RPMI7951 (cell line): ENCODE measurements around the gene GDF2. TPM values are rescaled to one million over a fixed set of nuclear protein-coding genes. Genes with fewer than 3 reads are reported as not detected.

ENCODE experiments used
- DNase-seq: peaks from one replicate; pipeline ENCODE4 v3.0.0-alpha.2; 2012; ENCODE audit warnings: low read depth
- total RNA-seq: library from RNA; depleted of rRNA; stranded (reverse); fragments of >200 nt; shearing (Covaris generic); gene quantifications from 2 replicates; pipeline ENCODE4 v1.2.3, GENCODE V29; 2014

Gene GDF2
- total RNA-seq, 1 experiment from 2014 or later = not detected

GRCh38 chr10:47332946-47333345, 10.7 kb downstream of the GDF2 start:
- DNase-seq = no peak

DNA sequence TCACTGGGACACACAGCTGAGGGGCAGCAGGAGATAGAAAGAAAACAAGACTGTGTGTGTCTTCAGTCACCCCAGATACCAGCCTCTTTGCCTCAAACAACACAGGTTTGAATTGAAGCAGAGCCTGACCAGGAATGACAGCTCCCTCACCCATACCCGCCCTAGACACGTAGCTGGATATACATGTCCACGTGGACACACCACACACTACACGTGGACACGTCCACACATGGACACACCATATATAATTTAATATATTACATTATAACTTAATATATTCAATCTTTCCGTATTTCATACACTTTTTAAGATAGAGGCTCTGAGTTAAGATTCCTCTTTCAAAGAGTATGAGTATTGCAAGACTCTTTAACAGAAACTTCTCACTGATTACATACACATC, 11.3 kb downstream of the GDF2 start:
- no peak for DNase-seq

- no peak for DNase-seq
These were observed 12.4 kb downstream of the GDF2 start for GRCh38 chr10:47334466-47335295.

DNA sequence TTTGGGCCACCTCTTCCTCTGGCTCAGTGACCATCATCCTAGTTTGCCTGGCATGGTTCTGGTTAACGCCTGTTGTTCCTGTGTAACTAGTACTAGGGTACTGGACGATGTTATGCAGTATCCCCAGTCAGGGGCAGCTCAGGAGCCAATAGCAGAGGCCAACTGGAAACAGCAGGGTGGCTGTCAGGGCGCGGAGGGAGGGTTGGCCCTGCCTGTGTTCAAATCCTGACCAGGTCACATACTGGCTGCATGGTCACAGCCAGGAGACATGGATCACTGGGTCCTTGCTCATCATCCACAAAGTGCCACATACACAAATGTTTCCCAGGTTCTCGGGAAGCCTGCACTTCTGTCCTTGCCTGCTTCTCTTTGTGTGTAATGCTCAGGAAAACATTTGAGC, 13.7 kb downstream of the GDF2 start:
- DNase-seq = no peak

DNA sequence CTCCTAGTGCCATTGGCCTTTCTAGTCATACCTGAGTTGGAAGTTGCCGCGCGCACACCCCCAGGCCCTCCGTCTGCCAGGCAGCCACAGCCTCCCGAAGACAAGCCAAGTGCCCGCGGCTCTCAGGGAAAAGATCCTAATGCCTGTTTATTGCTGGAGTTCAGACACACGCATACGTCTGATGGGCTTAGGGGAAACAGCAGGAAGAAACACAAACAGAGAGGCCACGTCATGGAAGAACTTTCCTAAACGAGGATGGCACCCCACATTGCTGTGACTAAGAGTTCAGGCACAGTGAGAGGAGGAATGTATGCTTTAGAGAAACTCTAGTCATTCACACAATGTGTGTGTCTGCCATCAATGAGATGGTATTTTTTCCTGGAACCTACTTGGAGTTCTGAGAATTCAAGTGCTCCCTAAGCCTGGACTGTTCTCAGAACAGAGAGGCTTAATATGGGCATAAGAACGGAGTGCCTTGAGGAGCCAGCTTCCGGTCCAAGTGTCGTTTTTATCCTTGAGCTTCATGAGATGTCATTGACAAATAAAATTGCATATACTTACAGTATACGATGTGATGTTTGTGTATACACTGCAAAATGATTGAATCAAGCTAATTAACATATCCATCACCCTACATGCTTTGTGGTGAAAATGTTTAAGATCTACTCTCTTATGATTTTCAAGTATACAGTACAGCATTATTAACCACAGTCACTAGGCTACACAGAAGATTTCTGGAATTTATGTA, 14.3 kb downstream of the GDF2 start:
- DNase-seq = no peak

GRCh38 chr10:47337310-47337709, 15.1 kb downstream of the GDF2 start:
- DNase-seq = no peak

- no peak for DNase-seq
These were observed 17.0 kb downstream of the GDF2 start for GRCh38 chr10:47339186-47339735.

- no peak for DNase-seq
These were observed 17.7 kb downstream of the GDF2 start for GRCh38 chr10:47339759-47340607.

DNA sequence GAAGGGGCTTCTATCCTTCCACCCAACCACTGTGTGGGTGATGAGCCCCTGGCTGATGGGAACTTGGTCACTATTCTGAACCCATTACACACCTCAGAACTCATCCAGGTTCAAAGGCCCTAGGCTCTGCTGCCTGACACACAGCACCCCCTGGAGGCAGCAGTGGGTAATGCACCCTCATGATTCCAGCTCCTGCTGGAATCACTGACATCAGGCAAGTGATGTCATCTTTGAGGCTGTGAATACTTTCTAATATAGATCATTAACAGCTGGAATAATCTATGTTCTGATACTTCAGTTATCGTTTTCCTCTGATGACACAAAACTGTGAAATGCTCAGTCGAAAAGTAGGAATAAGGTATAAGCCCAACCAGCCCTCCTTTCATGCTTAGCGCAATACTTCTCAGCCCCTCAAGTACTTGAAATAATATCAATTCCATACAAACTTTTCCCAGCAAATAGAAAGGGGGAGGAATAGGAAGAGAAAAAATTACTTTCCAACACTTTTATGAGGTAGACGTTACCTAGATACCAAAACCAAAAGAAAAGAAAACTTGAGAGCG, 18.4 kb downstream of the GDF2 start:
- DNase-seq = peak; percentile 24

- DNase-seq = no peak
These were observed 23.0 kb downstream of the GDF2 start for GRCh38 chr10:47344996-47345870.

- no peak for DNase-seq
These were observed 24.5 kb downstream of the GDF2 start for GRCh38 chr10:47346581-47347302.

DNA sequence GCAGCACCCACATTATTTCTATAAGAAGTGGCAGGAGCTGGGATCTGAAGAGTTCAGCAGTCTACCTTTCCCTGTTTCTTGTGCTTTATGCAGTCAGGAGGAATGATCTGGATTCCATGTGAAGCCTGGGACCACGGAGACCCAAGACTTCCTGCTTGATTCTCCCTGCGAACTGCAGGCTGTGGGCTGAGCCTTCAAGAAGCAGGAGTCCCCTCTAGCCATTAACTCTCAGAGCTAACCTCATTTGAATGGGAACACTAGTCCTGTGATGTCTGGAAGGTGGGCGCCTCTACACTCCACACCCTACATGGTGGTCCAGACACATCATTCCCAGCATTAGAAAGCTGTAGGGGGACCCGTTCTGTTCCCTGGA, 25.0 kb downstream of the GDF2 start:
- no peak for DNase-seq

- no peak for DNase-seq
These were observed 25.9 kb downstream of the GDF2 start, which contains the start of gene RBP3 for GRCh38 chr10:47348138-47348651. RBP3 (plus strand) TSS chr10:47348363; CDS start chr10:47348485, 122 bp downstream.

- DNase-seq = no peak
These were observed 26.6 kb downstream of the GDF2 start for GRCh38 chr10:47348661-47349470.

DNA sequence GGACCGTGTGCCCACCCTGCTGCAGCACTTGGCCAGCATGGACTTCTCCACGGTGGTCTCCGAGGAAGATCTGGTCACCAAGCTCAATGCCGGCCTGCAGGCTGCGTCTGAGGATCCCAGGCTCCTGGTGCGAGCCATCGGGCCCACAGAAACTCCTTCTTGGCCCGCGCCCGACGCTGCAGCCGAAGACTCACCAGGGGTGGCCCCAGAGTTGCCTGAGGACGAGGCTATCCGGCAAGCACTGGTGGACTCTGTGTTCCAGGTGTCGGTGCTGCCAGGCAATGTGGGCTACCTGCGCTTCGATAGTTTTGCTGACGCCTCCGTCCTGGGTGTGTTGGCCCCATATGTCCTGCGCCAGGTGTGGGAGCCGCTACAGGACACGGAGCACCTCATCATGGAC, 27.3 kb downstream of the GDF2 start:
- DNase-seq = no peak

DNA sequence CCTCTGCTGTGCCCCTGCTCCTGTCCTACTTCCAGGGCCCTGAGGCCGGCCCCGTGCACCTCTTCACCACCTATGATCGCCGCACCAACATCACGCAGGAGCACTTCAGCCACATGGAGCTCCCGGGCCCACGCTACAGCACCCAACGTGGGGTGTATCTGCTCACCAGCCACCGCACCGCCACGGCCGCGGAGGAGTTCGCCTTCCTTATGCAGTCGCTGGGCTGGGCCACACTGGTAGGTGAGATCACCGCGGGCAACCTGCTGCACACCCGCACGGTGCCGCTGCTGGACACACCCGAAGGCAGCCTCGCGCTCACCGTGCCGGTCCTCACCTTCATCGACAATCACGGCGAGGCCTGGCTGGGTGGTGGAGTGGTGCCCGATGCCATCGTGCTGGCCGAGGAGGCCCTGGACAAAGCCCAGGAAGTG, 27.7 kb downstream of the GDF2 start:
- DNase-seq = no peak

DNA sequence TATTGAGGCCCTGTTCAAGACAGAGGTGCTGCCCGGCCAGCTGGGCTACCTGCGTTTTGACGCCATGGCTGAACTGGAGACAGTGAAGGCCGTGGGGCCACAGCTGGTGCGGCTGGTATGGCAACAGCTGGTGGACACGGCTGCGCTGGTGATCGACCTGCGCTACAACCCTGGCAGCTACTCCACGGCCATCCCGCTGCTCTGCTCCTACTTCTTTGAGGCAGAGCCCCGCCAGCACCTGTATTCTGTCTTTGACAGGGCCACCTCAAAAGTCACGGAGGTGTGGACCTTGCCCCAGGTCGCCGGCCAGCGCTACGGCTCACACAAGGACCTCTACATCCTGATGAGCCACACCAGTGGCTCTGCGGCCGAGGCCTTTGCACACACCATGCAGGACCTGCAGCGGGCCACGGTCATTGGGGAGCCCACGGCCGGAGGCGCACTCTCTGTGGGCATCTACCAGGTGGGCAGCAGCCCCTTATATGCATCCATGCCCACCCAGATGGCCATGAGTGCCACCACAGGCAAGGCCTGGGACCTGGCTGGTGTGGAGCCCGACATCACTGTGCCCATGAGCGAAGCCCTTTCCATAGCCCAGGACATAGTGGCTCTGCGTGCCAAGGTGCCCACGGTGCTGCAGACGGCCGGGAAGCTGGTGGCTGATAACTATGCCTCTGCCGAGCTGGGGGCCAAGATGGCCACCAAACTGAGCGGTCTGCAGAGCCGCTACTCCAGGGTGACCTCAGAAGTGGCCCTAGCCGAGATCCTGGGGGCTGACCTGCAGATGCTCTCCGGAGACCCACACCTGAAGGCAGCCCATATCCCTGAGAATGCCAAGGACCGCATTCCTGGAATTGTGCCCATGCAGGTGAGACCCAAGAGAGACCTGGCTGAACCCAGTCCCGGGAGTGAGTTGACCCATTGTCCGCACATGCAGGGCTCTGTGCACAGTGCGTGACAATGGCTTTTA, 28.7 kb downstream of the GDF2 start:
- no peak for DNase-seq
